ENCODE data around the gene OBSCN. TPM values are rescaled to one million over a fixed set of nuclear protein-coding genes. Genes with fewer than 3 reads are reported as not detected.

The OBSCN gene
- total RNA-seq, 1 donor from 2014 or later = 39.4 TPM

GRCh38 chr1:228177721-228178710, 29.8 kb upstream of the OBSCN start:
- no peak for TF ChIP-seq CTCF (IDR thresholded peaks at IDR 0.05)
- H3K4me3 ChIP-seq = no peak overlapping the region
- H3K9me3 ChIP-seq = no peaks in the 10 kb centered on the region
- DNase-seq (peak; percentile 11), ATAC-seq (no peak)
- H3K27me3 ChIP-seq = no peaks in the 10 kb centered on the region
- H3K27ac ChIP-seq = peak overlapping the region; percentile 66
- H3K36me3 ChIP-seq = peaks cover 9% of the 10 kb centered on the region
- intact Hi-C loops (cut with DNase I) = no loop called here
- H3K4me1 ChIP-seq = peaks cover 11% of the 10 kb centered on the region

GRCh38 chr1:228178737-228179684, 28.8 kb upstream of the OBSCN start:
- no peak for TF ChIP-seq CTCF (IDR thresholded peaks at IDR 0.05)
- peak overlapping the region; percentile 66 for H3K27ac ChIP-seq

GRCh38 chr1:228180271-228180958, 27.4 kb upstream of the OBSCN start:
- peak overlapping the region; percentile 66 for H3K27ac ChIP-seq

More at GRCh38 chr1:228178737-228179684, 28.8 kb upstream of the OBSCN start:
- H3K4me1 ChIP-seq = peaks cover 11% of the 10 kb centered on the region
- no peaks in the 10 kb centered on the region for H3K27me3 ChIP-seq
- ATAC-seq (peak; percentile 68), DNase-seq (peak; percentile 66)
- no peaks in the 10 kb centered on the region for H3K9me3 ChIP-seq
- H3K36me3 ChIP-seq = peaks cover 9% of the 10 kb centered on the region
- intact Hi-C loops (cut with DNase I) = no loop called here
- no peak overlapping the region for H3K4me3 ChIP-seq

GRCh38 chr1:228180959-228181644, 26.7 kb upstream of the OBSCN start:
- intact Hi-C loops (cut with DNase I) = no loop called here
- DNase-seq (no peak), ATAC-seq (no peak)
- Histone ChIP-seq H3K27ac (peak overlapping the region; percentile 11), H3K4me3 (no peak overlapping the region), H3K27me3 (no peaks in the 10 kb centered on the region), H3K9me3 (no peaks in the 10 kb centered on the region), H3K4me1 (peaks cover 11% of the 10 kb centered on the region), H3K36me3 (no peaks in the 10 kb centered on the region)
- TF ChIP-seq CTCF (IDR thresholded peaks at IDR 0.05) = no peak

More at GRCh38 chr1:228180271-228180958, 27.4 kb upstream of the OBSCN start:
- H3K27me3 ChIP-seq = no peaks in the 10 kb centered on the region
- no peak for ATAC-seq
- TF ChIP-seq CTCF (IDR thresholded peaks at IDR 0.05) = peak; percentile 38
- no peaks in the 10 kb centered on the region for H3K9me3 ChIP-seq
- no peak for DNase-seq
- intact Hi-C loops (cut with DNase I) = no loop called here
- peaks cover 3% of the 10 kb centered on the region for H3K36me3 ChIP-seq
- H3K4me1 ChIP-seq = peaks cover 11% of the 10 kb centered on the region
- no peak overlapping the region for H3K4me3 ChIP-seq
